Stimulated activated CD8-positive, alpha-beta memory T cell treated with anti-CD3 and anti-CD28 coated beads, Interleukin-7, amount 100 ng/mL, for 48 hours (primary cell): ENCODE data around the gene SRC.
A peak's percentile ranks its signal among the peaks of the same experiment; 100 is the strongest.
"Not testable (repeated sequence)": the region's sequence is repeated elsewhere in the genome, so short reads cannot be mapped to it uniquely, and the experiment has no call there.

Experiments
- DNase-seq, 2 donors: peaks; one replicate each; pipeline ENCODE4 v3.0.0-alpha.2; 2020; ENCODE audit warnings: low read depth in 1 of 2; ENCODE audit errors: extremely low read depth in 1 of 2

SRC gene

DNA sequence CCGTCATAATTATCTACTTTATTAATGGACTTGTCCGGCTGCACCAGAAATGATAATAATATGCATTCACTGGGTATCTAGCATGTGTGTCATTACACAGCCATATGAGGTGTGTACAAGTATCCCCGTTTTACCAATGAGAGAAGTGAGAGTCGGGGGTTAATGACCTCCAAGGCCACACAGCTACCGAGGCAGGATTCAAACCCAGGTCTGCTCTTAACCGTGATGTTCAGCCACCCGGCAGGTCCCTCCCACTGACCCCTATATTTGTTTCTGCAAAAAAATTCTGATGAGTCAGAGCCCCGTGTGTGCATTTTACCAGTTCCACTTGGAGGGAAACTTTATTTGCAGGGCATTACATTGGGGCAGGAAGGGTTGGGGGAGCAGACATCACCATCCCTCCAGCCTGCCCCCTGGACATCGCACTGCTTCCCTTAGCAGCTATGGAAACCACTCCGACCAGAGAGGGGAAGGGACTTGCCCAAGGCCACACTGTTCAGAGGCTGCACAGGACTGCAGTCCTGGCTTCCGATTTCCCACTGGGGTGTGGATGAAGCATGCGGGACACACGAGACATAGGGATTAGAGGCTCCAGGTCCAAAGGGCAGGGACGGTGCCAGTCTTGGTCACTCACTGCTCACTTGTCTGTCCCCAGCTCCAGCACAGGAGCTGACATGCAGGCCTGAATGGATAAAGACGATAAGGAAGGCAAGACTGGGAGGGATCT lies 10.1 kb upstream of the SRC start:
- DNase-seq: no peak

DNA sequence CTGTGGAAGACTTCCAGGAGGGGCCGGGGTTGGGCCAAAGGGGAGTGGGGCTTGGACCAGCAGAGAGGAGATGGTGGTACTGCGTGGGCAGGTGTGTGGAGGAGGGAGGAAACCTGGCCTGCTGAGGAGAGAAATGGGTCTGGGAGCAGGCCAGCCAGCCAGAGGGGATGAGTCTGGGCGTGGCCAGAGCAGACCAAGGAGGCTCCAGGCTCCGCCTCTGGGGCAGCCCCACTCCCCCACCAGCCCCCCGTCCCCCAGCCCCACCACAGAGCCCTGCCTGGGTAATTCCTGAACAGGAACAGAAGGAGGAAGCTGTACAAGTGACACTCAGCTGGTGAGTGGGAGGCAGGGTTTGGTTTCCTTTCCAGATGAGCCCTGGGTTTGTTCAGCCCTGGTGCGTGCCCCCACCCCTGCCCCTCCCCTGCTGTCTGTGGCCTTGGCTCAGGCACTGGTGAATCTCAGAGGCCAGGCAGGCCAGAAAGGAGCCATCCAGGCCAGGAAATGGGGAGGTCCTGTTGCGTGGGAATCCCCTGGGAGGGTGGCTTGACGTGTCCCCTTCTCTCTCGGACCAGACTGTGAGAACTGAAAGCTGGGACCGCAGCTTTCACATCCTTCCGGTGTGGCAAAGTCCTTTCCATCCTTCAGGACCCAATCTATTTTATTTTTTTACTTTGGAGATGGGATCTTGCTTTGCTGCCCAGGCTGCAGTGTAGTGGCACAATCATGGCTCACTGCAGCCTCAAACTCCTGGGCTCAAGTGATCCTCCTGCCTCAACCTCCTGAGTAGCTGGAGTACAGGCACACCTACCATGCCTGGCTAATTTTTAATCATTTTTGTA lies 9.4 kb upstream of the SRC start:
- peak; percentile 32 to 43 for DNase-seq

- no peak for DNase-seq
These were observed 8.5 kb upstream of the SRC start for GRCh38 chr20:37337208-37337991.

DNA sequence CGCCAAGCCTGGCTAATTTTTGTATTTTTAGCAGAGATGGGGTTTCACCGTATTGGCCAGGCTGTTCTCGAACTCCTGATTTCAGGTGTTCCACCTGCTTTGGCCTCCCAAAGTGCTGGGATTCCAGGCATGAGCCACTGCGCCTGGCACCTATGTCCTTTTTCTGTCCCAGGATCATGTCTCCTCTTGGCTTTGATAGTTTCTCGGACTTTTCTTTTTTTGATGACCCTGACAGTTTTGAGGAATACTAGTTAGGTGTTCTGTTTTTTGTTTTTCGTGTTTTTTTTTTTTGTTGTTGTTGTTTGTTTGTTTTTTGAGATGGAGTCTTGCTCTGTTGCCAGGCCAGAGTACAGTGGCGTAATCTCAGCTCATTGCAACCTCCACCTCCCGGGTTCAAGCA lies 7.6 kb upstream of the SRC start:
- DNase-seq: not testable (repeated sequence)

GRCh38 chr20:37339208-37339607 lies 6.7 kb upstream of the SRC start:
- no peak for DNase-seq

DNA sequence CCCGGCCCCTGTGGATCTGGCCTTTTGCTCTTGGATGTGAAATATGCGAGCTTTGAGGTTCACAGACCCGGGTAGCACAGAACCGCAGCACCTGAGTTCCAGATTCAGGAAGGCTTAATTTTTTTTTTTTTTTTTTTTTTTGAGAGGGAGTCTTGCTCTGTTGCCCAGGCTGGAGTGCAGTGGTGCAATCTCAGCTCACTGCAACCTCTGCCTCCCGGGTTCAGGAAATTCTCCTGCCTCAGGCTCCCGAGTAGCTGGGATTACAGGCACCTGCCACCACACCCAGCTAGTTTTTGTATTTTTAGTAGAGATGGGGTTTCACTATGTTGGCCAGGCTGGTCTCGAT lies 6.2 kb upstream of the SRC start:
- DNase-seq: not testable (repeated sequence)

DNA sequence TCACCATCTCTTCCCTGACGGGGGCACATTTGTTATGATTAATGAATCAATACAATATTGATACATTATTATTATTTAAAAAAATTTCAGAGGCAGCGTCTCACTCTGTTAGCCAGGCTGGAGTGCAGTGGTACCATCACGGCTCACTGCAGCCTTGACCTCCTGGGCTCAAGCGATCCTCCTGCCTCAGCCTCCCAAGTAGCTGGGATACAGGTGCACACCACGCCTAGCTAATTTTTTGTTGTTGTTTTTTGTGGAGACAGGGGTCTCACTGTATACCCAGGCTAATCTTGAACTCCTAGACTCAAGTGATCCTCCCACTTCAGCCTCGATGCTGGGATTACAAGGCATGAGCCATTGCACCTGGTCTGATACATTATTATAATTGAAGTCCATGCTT lies 4.9 kb upstream of the SRC start:
- no peak for DNase-seq

GRCh38 chr20:37341632-37342031 lies 4.3 kb upstream of the SRC start:
- DNase-seq: no peak

DNA sequence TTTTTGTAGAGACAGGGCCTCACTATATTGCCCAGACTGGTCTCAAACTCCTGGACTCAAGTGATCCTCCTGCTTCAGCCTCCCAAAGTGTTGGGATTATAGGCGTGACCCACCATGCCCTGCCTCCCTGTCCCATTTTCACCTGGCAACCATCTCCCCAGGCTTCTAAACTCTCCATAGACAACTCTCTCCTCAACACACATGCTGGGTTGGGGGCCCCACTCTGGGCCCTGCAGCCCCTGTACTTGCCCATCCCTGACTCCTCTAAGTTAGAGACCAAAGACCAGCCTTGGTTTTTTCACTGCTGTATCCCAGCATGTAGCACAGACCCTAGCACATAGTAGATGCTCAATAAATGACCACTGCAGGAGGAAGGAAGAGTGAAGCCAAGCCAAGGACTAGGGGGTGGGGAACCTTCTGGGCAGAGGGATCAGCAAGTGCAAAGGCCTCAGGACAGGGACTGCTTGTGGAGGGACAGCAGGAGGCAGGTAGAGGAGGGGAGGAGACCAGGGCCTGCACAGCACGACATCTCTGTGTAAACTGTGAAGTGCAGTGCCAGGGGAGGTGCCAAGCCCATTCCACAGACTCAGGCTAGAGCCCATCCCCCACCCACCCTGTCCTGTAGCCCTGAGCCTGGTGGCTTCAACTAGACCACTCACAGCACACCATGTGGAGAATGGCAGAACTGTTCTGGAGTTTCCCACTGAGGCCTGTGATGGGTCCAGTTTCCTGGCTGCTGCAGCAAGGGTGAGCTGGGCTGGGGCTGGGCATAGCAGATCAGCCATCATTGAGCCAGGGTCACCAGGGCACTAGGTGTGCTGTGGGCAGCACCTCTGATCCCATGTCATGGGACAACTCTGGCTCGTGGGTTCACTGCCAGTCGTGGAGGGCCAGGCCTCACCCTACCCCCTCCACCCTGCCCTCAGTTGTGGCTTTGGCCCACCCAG lies 3.4 kb upstream of the SRC start:
- DNase-seq: no peak

GRCh38 chr20:37343212-37343993 lies 2.5 kb upstream of the SRC start:
- DNase-seq: no peak

DNA sequence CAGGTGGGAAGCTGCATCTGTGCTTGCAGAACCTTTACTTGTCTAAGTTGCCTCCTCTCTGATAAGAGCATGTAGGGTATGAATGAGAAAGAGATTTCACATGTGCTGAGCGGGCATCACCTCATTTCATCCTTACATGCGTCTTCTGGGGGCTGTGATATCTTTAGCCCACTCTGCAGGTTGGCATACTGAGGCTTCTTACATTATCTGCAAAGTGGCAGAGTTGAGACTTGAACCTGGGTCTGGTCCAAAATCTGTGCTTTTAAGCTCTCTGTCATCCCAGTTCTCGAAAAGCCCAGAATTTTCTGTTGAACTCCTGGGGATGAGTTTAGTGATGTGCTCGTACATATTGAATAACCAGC lies 2.0 kb upstream of the SRC start:
- DNase-seq: no peak

DNA sequence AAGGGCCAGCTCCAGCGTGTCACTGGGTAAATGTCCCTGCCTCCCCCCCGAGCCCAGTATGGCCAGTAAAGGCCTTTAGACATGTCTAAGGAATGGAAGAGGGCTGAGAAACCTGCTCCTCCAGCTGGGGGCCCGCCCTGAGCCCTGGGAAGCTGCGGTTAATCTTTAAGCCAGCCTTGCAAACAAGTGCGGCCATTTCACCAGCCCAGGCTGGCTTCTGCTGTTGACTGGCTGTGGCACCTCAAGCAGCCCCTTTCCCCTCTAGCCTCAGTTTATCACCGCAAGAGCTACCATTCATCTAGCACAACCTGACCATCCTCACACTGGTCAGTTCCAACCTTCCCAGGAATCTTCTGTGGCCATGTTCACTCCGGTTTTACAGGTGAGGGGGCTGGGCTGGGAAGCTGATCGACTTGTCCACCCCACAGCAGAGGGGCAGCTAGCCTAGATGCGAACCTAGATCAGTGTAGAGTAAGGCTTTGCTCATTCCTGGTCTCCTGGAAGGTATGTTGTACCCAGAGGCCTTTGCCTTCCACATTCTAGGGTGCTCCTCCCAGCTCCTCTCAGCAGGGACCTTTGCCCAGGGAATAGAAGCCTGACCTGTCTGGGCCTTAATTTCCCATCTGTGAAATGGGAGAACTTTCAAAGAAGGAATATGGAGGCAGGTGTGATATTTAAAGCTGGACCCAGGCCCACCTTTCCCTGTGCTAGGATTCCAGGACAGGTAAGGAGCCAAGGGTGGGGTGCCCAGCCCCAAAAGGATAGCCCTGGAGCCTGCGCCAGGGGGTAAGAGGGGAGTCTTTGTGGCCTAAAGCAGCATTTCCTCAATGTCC lies 1.2 kb upstream of the SRC start:
- no peak for DNase-seq

DNA sequence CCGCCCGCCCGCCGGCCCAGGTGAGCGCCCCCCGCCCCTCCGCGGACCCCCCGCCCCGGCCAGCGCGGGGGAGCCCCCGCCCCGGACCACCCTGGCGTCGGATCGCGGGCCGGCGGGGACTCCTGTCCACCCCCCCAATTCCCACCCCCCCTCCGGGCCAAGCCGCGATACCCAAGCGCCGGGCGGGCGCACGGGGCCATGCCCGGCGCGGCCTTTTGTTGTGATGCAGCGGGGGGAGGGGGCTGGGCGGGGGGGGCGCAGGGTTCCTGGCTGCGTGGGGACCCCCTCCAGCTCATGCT lies 245 bp downstream of the SRC start:
- no peak for DNase-seq

DNA sequence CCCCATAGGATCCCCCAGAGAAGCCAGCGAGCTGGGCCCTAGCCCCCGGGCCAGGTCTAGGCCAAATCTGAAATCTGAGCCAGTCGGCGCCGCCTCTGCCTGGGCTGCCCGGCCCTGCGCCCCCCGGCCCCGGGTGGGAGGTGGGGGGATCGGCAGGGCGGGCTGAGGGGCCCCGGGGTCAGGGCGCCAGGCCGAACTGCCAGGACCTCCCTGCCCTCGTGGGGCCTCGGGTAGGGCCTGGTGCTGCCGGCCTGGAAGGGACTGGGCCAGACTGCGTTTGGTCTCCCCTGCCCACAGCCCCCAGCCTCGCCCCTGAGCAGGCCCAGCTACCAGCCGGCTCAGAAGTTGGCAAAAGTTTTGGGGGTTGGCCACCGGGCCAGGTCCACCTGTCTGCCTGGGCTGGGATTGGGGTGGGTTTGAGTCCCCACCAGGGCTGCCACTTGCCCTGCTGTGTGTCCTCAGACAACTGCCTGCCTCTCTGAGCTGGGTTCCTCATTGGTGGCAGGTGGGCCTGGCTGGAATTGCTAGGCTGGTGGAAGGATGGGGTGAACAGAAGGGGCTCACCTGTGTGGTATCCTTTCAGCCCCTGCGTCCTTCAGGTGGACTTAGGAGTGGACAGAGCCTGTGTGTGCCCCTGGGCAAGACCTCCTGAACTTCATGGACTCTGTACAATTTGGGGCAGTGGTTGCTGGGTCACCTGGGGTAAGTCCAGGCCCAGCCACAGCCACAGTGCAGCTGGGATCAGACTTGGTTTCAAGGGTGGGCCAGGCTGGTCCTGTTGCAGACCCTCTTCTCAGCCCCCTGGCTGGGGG lies 801 bp downstream of the SRC start:
- DNase-seq: no peak

- no peak for DNase-seq
These were observed 1.4 kb downstream of the SRC start for GRCh38 chr20:37347347-37347823.

DNA sequence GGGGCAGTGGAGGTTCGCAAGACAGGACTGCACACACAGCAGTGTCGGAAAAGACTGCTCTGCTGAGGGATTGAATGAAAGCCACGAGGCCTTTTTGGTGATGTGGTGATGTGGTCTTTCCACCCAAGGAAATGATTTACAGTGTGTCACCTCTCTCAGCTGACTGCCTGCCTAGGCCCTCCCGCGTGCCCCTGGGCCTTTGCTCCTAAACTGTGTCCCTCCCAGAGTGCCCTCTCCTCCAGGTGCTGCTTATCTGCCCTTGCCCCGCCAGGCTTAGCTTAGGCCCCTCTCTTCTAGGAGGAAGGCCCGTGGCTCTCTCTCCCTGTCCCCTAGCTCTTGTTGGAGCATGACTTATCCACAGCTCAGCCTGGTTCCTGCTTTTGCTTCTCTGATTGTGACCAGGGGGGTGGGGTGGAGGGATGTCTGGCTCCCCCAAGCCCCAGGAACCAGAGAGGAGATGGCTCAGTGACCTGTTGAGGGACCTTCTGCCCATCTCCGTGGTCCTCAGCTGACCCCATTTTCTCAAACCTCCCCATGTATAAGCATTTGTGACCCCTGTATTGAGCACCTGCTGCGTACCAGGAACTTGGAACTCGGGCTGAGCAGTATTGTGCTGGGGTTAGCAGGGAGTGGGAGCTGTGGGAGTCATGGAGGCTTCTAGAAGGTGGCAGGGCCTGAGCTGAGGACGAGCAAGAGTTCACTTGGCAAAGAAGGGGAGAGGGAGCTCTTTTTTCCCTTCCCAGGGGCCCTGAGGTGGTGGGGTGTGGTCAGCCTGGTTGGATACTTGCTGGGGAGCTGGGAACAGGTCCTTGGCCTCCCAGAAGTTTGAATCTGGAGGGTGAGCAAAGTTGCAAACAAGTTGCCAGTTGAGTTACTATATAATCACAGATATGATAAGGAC lies 2.2 kb downstream of the SRC start:
- DNase-seq: peak in 1 of 2 donors; percentile 15
